Measurements from ENCODE around the gene TRMU.
"Not testable (repeated sequence)": the region's sequence is repeated elsewhere in the genome, so short reads cannot be mapped to it uniquely, and the experiment has no call there.

The TRMU gene

DNA sequence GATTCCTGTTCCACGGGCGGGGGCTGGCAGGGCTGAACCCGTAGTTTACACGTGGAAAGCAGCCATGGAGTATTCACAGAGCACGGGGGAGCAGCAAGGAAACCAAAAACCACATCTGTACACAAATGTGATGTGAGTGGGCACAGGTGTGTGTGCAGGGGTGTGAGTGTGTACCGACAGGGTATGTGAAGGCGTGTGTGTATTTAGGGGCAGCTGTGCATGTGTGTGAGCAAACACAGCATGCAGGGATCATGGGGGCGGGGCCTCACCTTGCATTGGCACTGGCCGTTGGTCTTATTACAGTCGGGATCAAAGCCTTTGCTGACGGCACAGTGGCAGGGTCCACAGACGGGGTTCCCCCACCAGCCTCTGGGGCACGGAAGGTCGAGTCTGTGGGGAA lies 58.4 kb downstream of the TRMU start:
- TF ChIP-seq, protein P1, sequence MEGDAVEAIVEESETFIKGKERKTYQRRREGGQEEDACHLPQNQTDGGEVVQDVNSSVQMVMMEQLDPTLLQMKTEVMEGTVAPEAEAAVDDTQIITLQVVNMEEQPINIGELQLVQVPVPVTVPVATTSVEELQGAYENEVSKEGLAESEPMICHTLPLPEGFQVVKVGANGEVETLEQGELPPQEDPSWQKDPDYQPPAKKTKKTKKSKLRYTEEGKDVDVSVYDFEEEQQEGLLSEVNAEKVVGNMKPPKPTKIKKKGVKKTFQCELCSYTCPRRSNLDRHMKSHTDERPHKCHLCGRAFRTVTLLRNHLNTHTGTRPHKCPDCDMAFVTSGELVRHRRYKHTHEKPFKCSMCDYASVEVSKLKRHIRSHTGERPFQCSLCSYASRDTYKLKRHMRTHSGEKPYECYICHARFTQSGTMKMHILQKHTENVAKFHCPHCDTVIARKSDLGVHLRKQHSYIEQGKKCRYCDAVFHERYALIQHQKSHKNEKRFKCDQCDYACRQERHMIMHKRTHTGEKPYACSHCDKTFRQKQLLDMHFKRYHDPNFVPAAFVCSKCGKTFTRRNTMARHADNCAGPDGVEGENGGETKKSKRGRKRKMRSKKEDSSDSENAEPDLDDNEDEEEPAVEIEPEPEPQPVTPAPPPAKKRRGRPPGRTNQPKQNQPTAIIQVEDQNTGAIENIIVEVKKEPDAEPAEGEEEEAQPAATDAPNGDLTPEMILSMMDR (IDR thresholded peaks at IDR 0.05) = no peak
- no peak overlapping the region for H3K4me3 ChIP-seq
- no peak overlapping the region for H3K27ac ChIP-seq
- no peak for DNase-seq (ENCODE audit: low spot score)

DNA sequence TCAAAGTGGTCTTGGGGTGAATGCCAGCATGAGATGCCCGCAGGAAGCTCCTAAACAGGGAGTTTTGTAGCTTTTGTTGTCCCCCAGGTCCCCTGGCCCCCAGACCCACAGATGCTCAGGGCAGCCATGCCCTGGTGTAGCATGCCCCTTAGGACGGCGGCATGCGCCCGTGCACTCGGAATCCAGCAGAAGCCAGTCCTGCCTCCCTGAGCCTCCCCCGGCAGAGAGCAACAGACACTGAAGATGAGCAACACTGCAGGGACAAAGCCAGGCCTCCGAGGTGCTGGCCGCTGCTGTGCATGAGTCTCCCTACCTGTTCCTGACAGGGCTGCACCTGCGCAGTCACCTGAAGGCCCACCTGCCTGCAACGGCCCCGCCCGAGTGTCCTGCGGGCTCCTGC lies 59.1 kb downstream of the TRMU start:
- H3K27ac ChIP-seq = no peak overlapping the region
- no peak overlapping the region for H3K4me3 ChIP-seq
- TF ChIP-seq, protein P1 (IDR thresholded peaks at IDR 0.05) = no peak
- DNase-seq (ENCODE audit: low spot score) = no peak

DNA sequence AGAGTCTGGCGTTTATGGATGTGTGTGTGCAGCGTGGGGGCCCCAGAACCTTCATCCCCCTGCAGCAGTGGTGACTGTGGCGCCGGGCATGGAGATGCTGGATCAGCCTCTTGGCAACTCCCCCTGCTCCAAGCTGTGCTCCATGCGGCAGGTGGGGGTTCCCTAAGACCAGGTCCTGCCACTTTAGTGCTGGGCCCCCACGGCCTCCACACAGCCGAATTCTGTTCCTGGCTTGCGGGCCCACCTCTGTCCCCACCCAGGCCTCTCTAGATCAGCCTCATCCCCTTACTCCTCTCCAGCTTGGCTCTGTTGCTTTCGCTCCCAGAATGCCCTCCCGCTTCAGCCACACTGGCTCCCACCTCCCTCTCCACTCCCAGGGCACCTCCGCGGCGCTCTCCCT lies 59.6 kb downstream of the TRMU start:
- DNase-seq (ENCODE audit: low spot score) = no peak
- H3K4me3 ChIP-seq = no peak overlapping the region
- TF ChIP-seq, protein P1 (IDR thresholded peaks at IDR 0.05) = no peak
- no peak overlapping the region for H3K27ac ChIP-seq

DNA sequence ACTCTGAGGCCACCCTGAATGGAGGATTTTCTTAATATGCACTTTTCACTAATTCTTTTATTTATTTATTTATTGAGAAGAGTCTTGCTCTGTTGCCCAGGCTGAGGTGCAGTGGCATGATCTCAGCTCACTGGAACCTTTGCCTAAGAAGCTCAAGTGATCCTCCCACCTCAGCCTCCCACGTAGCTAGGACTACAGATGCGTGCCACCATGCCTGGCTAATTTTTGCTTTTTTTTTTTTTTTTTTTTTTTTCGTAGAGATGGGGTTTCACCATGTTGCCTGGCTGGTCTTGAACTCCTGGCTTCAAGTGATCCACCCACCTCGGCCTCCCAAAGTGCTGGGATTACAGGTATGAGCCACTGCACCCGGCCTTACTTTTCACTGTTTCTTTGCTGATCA lies 61.5 kb downstream of the TRMU start:
- H3K4me3 ChIP-seq; H3K27ac ChIP-seq; DNase-seq (ENCODE audit: low spot score): not testable (repeated sequence)

DNA sequence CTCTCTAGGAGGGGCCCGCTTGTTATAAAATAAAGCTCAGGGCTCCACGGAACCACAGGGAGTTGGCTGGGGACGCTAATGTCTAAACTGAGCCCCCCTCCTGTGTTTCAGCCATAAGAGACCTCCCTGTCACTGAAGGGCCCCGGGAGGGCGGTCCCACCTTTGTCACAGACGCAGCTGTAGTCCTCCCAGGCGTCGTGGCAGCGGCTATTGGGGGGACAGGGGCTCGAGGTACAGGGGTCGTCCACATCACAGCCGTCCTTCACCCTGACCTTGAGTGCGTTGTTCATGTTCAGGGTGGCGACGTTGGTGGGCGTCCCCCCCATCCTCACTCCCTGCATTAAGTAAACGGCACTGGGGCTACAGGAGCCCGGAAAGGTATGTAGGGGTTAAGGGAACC lies 62.0 kb downstream of the TRMU start:
- TF ChIP-seq, protein P1 (IDR thresholded peaks at IDR 0.05) = no peak
- DNase-seq (ENCODE audit: low spot score) = no peak
- H3K4me3 ChIP-seq = no peak overlapping the region
- H3K27ac ChIP-seq = no peak overlapping the region

DNA sequence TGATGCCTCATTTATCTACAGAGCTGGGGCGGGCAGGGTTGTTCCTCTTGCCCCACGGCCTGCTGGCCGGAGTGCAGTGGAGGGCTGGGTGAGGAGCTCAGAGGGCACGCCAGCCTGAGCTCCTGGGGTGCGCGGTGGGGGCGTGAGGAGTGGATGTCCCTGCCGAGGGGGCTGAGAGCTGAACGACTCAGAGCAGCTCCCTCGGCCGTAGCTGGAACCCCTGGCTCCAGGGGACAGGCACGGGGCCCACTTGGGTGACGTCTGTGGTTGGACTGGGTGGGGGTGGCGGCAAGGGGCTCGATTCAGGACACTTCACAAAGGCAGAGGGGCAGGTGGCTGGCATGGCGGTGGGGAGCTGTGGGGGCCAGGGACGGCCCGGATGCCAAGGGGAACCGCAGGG lies 62.4 kb downstream of the TRMU start:
- no peak for DNase-seq (ENCODE audit: low spot score)
- Histone ChIP-seq H3K4me3 (no peak overlapping the region), H3K27ac (no peak overlapping the region)
- TF ChIP-seq, protein P1 (IDR thresholded peaks at IDR 0.05) = no peak

DNA sequence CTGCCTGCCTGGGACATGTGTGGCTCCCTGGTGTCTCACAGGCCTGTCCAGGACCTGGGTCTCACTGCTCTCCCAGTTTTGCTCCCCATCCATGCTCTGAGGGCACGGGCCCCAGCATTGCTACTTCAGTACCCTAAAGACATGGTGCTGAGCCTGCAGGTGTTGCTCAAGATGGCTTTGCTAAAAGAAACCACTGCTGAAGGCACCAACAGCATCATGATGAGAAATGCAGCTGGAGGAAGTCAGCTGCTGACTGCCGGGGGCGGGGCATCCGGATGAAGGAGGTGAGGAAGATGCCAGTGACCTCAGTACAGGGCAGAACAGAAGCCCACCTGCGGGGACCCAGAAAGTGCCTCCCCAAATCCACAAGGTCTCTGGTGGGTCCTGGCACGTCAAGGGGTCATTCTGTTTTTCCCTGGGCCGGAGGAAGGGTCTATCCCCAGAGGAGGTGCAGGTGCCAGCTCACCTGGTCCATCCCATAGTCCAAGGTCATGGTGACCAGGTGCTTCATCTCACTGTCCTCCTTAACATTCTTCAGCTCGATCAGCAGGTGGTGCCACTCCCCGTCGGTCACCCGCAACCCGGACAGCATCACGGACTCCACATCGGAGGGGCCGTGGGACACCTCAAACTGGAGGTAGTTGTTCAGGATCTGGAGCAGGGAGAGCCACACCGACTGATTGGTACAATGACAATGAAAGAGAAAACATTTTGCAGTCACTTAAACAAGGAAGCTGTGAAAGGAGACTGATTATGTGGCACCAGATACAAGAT lies 63.9 kb downstream of the TRMU start:
- Histone ChIP-seq H3K4me3 (no peak overlapping the region), H3K27ac (no peak overlapping the region)
- TF ChIP-seq, protein P1 (IDR thresholded peaks at IDR 0.05) = no peak
- DNase-seq (ENCODE audit: low spot score) = no peak
